ENCODE measurements around the gene BCOR.

BCOR gene

GRCh38 chrX:40097504-40098263 lies at the start of gene BCOR:
Gene BCOR, minus strand, starts transcription at chrX:40097958. Its CDS starts 20,029 bp downstream, at chrX:40077929.
- TF ChIP-seq, protein P1, sequence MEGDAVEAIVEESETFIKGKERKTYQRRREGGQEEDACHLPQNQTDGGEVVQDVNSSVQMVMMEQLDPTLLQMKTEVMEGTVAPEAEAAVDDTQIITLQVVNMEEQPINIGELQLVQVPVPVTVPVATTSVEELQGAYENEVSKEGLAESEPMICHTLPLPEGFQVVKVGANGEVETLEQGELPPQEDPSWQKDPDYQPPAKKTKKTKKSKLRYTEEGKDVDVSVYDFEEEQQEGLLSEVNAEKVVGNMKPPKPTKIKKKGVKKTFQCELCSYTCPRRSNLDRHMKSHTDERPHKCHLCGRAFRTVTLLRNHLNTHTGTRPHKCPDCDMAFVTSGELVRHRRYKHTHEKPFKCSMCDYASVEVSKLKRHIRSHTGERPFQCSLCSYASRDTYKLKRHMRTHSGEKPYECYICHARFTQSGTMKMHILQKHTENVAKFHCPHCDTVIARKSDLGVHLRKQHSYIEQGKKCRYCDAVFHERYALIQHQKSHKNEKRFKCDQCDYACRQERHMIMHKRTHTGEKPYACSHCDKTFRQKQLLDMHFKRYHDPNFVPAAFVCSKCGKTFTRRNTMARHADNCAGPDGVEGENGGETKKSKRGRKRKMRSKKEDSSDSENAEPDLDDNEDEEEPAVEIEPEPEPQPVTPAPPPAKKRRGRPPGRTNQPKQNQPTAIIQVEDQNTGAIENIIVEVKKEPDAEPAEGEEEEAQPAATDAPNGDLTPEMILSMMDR (conservative IDR thresholded peaks at IDR 0.05), result no peak
- TF ChIP-seq ZFX (IDR thresholded peaks at IDR 0.05), result peak; percentile 20; the same call in 1 of the 2 replicates

DNA sequence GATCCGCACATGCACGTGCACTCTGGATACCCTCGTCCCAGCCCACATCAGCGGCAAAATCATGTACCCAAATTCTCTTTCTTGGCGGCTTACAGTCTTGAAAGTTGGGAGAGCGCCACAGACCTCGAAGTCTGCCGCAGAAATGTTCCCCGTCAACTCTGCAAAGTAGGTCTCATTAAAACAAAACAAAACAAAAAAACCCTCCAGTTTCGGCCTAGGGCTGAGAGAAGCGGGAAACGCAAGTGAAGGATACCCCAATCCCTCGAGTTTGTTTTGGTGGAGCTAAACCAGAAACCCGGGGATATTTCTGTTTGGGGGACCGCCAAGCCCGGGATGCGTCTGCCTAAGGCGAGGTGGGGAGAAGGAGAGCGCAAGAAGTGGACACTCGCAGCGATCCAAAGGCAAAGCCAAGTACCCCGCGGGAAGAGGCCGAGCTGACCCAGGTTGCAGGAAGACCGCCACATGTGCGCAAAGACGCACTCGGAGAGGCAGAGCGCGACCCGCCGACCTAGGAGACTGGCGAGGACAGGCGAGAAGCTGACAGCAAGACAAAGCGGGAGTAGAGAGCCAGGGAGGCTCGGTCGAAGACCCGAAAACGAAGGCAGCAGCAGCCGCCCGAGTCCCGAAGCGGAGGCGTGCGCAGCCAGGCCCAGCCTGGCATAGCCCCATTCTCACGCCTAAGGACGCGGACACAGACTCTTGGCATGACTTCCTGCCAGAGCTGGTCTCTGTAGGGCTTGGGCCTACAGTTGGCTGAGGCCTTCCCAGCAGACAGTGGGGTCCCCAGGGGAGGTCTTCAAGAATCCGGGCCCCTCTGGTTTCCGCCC lies 49.6 kb upstream of the BCOR start:
- peak overlapping the region; percentile 89 for H3K27ac ChIP-seq
- no peak for TF ChIP-seq ZFX (IDR thresholded peaks at IDR 0.05)
- TF ChIP-seq, protein P1 (conservative IDR thresholded peaks at IDR 0.05), result no peak

More at GRCh38 chrX:40097504-40098263, at the start of gene BCOR:
- H3K27ac ChIP-seq, result peak within 1 kb of the TSS; percentile 87

DNA sequence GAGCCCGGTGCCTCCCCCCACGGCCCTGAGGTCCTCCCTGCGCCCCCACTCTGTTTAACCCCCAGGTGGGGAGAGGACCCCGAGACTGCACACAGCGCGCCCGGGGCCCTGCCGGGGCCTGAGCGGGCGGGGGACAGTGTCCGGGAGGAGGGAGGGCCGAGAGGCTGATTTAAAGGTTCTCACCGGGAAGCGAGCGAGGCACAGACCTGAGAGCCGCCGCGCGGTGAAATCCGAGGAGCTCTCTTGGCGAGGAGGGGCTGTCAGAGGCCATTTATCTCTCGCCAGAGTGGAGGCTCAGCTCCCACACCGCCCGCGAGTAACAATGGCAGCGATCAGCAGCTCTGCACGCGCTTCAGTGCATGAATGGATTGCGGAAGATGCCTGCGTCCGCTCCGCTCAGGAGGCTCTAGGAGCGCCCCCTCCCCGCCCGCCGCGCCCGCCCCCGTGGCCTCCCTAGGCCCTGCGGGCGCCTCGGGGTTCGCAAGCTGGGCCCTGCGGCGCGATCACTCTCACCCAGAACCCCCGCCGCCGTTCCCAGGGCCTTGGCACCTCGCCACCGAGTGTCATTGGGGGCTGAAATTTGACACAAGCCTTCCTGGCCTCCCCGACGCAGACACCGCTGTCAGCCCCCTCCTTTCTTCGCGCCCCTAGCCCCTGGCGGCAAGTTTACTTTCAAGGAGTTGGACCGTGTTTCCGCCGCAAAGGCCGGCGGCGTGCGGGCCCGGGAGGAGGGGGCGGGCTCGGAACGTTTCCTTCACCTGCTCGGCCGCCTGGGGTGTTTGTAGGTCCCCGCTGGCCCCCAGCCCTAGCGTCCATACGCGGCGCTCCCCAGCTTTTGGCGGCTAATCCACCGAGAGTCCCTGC lies 48.7 kb upstream of the BCOR start:
- H3K27ac ChIP-seq, result no peak overlapping the region
- no peak for TF ChIP-seq ZFX (IDR thresholded peaks at IDR 0.05)
- TF ChIP-seq, protein P1 (conservative IDR thresholded peaks at IDR 0.05), result no peak

- no peak for TF ChIP-seq ZFX (IDR thresholded peaks at IDR 0.05)
- TF ChIP-seq, protein P1 (conservative IDR thresholded peaks at IDR 0.05), result no peak
- H3K27ac ChIP-seq, result no peak overlapping the region
These were observed 48.1 kb upstream of the BCOR start for GRCh38 chrX:40145923-40146261.

DNA sequence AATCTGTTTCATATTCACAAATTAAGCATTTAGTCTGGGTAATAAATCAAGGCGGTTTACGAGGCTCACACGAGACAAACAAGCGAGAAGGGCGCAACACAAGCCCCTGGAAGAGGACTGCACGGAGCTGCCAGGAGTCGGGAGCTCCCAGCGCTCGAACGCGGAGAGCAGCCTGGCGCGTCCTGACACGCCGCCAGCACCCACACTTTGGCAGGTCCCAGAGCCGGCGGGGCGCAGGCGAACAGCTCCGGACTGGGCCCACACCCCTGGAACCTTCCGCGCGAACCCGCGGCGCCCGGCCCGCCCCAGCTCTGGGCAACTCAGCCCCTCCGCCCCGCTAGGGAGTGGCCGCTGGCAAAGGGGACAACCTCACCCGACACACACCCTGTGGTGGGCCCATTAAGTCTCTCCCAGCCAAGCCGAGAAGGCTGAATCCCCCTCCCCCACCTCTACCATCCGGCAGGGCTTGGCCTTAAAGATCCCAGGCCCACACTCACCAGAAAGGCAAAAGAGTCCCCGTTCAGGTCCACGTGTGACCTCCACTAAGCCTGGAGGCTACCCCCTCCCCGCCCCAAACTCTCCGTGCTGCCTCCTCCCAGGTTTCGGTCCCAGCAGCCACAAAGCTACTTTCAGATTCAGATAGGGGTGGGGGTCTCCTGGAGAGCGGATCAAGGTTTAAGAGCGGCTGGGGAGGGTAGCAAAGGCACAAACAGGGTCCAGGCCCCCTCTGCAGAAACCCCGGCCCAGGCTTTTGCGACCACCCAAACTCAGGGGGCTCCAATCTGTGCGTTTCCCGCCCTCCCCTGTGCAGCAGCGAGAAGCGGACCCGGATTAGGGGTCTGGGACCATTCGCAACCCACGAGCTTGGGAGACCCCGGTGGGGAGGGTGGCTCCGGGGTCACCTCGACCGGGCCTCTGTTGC lies 47.5 kb upstream of the BCOR start:
- no peak overlapping the region for H3K27ac ChIP-seq
- TF ChIP-seq, protein P1 (conservative IDR thresholded peaks at IDR 0.05), result no peak
- TF ChIP-seq ZFX (IDR thresholded peaks at IDR 0.05), result no peak

DNA sequence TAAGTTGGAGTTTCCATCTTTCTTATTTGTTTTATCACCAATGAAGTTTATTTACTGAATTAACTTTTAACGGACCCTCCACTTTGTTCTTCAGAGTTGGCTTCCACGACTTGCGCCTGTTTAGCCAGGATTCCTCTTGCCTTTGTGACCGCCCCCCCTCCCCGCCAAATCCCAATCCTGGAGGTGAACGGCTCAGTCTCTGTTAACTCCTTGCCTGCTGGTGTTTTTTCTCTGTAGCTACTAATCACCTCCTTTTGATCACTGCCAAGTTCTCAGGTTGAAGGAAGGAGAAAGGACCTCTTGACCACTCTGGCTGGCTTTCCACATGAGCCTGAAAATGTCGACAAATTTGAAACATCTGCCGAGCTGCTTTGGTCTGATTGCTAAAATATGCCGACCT lies 46.8 kb upstream of the BCOR start:
- H3K27ac ChIP-seq, result no peak overlapping the region
- TF ChIP-seq, protein P1 (conservative IDR thresholded peaks at IDR 0.05), result no peak
- TF ChIP-seq ZFX (IDR thresholded peaks at IDR 0.05), result no peak

Measured in C4-2B (cell line).